Prostate gland (tissue), 2 donors: ENCODE measurements around the gene JAG2.

Source experiments
- POLR2A ChIP-seq: fragments of 450-650 bp; IDR thresholded peaks from one replicate; pipeline ENCODE4 v1.6.1; 2016; ENCODE audit warnings: antibody characterized with exemption, mild to moderate bottlenecking
- POLR2AphosphoS5 ChIP-seq: sonication (generic); formaldehyde crosslinking; IDR thresholded peaks from one replicate; pipeline ENCODE4 v1.6.1; 2017; ENCODE audit warnings: antibody characterized with exemption
- TF ChIP-seq, protein P1 (sequence below), 4 experiments: fragments of 200-600 bp in 2 of 4; fragments of 450-650 bp in 2 of 4; sonication (generic) in 2 of 4; IDR thresholded peaks; 1 replicate in 3 of 4; 2 replicates in 1 of 4; pipeline ENCODE4 v1.5.1; 2016 to 2019; ENCODE audit warnings: antibody characterized with exemption in 4 of 4, mild to moderate bottlenecking in 2 of 4, moderate library complexity in 2 of 4

DNA sequence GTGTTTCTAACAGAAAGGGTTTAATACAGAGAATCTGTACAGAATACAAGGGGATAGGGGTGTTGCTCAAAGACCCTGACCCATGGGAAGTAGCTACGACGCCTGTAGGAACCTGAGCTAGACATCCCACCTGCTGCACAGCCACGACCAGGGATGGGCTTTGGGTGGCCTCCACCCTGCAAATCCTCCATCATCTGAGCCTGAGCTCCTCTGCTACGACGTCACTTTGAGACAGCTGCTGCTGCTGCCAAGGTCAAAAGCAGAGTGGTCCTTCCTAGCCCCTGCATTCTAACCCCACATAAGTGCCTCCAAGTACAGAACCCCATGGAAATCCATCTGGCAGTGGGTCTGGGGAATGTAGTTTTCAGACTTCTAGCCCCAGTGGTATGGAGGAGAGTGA lies 43.8 kb downstream of the JAG2 start:
- TF ChIP-seq, protein P1, sequence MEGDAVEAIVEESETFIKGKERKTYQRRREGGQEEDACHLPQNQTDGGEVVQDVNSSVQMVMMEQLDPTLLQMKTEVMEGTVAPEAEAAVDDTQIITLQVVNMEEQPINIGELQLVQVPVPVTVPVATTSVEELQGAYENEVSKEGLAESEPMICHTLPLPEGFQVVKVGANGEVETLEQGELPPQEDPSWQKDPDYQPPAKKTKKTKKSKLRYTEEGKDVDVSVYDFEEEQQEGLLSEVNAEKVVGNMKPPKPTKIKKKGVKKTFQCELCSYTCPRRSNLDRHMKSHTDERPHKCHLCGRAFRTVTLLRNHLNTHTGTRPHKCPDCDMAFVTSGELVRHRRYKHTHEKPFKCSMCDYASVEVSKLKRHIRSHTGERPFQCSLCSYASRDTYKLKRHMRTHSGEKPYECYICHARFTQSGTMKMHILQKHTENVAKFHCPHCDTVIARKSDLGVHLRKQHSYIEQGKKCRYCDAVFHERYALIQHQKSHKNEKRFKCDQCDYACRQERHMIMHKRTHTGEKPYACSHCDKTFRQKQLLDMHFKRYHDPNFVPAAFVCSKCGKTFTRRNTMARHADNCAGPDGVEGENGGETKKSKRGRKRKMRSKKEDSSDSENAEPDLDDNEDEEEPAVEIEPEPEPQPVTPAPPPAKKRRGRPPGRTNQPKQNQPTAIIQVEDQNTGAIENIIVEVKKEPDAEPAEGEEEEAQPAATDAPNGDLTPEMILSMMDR (IDR thresholded peaks at IDR 0.05), result no peak
- TF ChIP-seq POLR2AphosphoS5 (no peak), POLR2A (no peak)
